Colonic mucosa (tissue), 4 donors: ENCODE results near the gene HOXA4. TPM values are rescaled to one million over a fixed set of nuclear protein-coding genes. Genes with fewer than 3 reads are reported as not detected.
A peak's percentile ranks its signal among the peaks of the same experiment; 100 is the strongest.

Source experiments
- DNase-seq: peaks from one replicate; pipeline ENCODE4 v3.0.0-alpha.2; 2020
- H3K27ac ChIP-seq: fragments of 200-600 bp; one replicate; pipeline ENCODE4 v1.8.0; 2021
- H3K27me3 ChIP-seq: fragments of 200-600 bp; one replicate; pipeline ENCODE4 v1.8.0; 2021
- H3K36me3 ChIP-seq: fragments of 200-600 bp; one replicate; pipeline ENCODE4 v1.8.0; 2021
- H3K4me1 ChIP-seq: fragments of 200-600 bp; one replicate; pipeline ENCODE4 v1.8.0; 2021; ENCODE audit warnings: mild to moderate bottlenecking
- H3K4me3 ChIP-seq: fragments of 200-600 bp; one replicate; pipeline ENCODE4 v1.8.0; 2021
- H3K9ac ChIP-seq, 2 donors: one replicate each; pipeline ENCODE4 v1.7.0; 2013; ENCODE audit warnings: control low read depth in 2 of 2, low read depth in 2 of 2, low read length in 2 of 2
- H3K9me3 ChIP-seq: fragments of 200-600 bp; one replicate; pipeline ENCODE4 v1.8.0; 2021
- intact Hi-C: fragments of 100-400 bp; cut with DNase I; formaldehyde crosslinking; loops from one replicate; pipeline ENCODE4 v1.14.1; 2022
- total RNA-seq, 2 donors: library from RNA; stranded (reverse); fragmentation: NEBNext Ultra II Directional in 1 of 2; extraction: Animal tissue kit (Norgen Biotek cat#: 25700) in 1 of 2; gene quantifications; one replicate each; pipeline ENCODE4 v1.2.1, GENCODE V29; 2021
- TF ChIP-seq, protein P1 (sequence below): fragments of 200-600 bp; IDR thresholded peaks from one replicate; pipeline ENCODE4 v1.8.0; 2022; ENCODE audit warnings: antibody characterized with exemption, mild to moderate bottlenecking
- donor health status: healthy.
- donor health status: DM: no; HTN: no; CAD: no.
- donor health status: DM: no; HTN: no; CAD: no.

Gene HOXA4
- total RNA-seq, 2 donors from 2014 or later, result 3.3 to 4.5 TPM

DNA sequence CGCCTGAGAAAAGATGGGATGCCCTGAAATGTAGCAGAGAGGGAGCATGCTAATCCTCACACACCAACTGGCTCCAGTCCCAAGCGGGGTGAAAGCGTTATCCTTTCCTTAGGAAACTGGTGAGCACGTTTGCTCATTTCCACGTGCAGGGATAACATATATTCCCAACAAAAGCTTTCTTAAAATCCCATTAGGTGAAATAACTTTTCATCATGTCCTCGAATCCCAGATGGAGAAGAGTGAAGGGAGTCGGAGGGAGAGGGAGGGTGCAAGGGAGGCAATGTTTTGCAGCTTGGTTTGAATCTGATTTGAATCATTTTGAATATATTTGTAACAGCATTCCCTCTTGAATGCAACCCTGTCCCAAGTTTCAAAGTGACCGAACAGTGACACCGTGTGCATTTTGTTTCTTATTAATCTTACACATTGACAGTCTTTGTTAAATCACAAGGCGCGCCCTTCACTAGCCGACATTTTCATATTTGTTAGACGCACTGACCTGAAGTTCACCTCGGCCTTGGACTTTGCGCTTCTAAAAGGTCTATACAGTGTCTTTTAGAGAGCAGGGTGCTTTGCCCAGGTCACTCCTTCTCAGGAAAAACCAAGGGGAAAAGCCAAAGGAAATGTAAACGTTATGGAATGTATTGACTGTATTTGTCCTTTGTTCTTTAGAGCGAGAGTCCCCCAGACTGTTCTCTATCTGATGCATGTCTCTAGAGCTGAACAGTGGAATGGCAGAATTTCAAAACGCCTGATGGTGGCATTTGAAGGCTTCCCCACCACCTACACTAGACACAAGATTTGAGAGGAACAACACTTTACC, 3.1 kb upstream of the HOXA4 start:
- H3K4me1 ChIP-seq, result peaks cover 9% of the 10 kb centered on the region
- TF ChIP-seq, protein P1, sequence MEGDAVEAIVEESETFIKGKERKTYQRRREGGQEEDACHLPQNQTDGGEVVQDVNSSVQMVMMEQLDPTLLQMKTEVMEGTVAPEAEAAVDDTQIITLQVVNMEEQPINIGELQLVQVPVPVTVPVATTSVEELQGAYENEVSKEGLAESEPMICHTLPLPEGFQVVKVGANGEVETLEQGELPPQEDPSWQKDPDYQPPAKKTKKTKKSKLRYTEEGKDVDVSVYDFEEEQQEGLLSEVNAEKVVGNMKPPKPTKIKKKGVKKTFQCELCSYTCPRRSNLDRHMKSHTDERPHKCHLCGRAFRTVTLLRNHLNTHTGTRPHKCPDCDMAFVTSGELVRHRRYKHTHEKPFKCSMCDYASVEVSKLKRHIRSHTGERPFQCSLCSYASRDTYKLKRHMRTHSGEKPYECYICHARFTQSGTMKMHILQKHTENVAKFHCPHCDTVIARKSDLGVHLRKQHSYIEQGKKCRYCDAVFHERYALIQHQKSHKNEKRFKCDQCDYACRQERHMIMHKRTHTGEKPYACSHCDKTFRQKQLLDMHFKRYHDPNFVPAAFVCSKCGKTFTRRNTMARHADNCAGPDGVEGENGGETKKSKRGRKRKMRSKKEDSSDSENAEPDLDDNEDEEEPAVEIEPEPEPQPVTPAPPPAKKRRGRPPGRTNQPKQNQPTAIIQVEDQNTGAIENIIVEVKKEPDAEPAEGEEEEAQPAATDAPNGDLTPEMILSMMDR, result no peak
- H3K36me3 ChIP-seq, result no peaks in the 10 kb centered on the region
- intact Hi-C loops, result no loop called here
- peak overlapping the region; percentile 19 for H3K27ac ChIP-seq
- peak overlapping the region in 1 of 2 donors; percentile 64 for H3K9ac ChIP-seq
- H3K27me3 ChIP-seq, result no peaks in the 10 kb centered on the region
- H3K4me3 ChIP-seq, result no peak overlapping the region
- DNase-seq, result peak; percentile 69
- no peaks in the 10 kb centered on the region for H3K9me3 ChIP-seq

DNA sequence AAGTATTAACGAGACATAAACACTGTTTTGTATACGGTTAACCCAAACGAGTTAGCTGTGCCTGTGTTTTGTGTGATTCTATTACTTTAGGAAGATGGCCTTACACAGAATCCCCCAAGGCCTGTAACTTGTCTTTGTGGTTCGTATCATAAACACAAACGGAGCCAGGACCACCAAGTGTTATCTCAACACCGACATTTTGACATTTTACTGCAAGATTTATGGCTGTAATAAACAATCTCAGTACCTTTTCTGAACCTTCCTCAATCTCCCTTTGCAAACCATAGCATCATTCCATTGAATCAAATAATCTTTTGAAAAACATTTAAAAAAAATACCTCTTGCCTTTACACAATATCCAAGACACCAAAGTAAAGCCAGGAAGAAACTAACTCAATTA, 2.4 kb upstream of the HOXA4 start:
- no peaks in the 10 kb centered on the region for H3K27me3 ChIP-seq
- H3K4me1 ChIP-seq, result peaks cover 9% of the 10 kb centered on the region
- intact Hi-C loops, result no loop called here
- H3K36me3 ChIP-seq, result no peaks in the 10 kb centered on the region
- DNase-seq, result peak; percentile 14
- TF ChIP-seq, protein P1, result no peak
- H3K9ac ChIP-seq, result peak overlapping the region in 1 of 2 donors; percentile 64
- H3K27ac ChIP-seq, result no peak overlapping the region
- H3K9me3 ChIP-seq, result no peaks in the 10 kb centered on the region
- no peak overlapping the region for H3K4me3 ChIP-seq

DNA sequence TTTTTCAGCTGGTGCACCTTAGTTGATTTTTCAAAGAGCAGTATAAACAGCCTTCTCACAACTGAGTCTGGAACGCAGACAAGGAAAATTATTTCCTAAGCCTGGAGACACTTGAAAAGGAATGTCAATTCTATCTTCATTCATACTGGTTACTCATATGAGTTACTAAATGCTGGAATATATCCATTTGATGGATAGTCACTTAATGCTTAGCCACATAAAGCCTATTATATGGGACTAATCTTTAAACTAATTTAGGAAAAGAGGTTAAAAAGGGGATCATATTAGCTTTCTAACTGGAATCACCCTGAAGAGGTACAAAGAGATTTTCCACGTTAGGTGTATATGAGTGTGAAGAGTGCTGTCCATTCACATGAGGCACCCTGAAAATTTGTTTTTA, 1.7 kb upstream of the HOXA4 start:
- Histone ChIP-seq H3K9me3 (no peaks in the 10 kb centered on the region), H3K4me3 (no peak overlapping the region), H3K9ac (peak overlapping the region in 1 of 2 donors; percentile 3), H3K36me3 (no peaks in the 10 kb centered on the region), H3K27ac (no peak overlapping the region), H3K27me3 (no peaks in the 10 kb centered on the region), H3K4me1 (peaks cover 9% of the 10 kb centered on the region)
- intact Hi-C loops, result no loop called here
- no peak for DNase-seq
- TF ChIP-seq, protein P1, result no peak

DNA sequence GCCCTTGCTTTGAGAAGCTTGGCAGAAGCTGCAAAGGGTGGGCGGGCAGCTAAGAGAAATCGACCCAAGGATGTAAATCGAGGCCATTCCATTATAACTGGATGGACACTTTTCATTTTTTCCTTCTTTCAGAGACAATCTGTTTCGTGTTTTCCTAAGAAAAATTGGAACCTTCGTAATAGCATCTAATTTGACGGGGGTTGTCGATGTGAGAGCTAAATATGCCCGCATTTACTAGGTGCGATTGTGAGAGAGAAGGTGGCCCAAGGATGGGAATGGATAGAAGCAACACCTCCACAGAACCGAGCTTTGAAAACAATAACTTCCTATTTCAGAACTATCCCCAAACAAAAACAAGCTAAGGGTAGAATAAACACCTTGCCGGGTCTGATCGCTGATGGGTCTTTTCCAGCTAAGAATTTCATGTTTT, 848 bp upstream of the HOXA4 start:
- Histone ChIP-seq H3K27ac (peak overlapping the region; percentile 81), H3K4me1 (peaks cover 5% of the 10 kb centered on the region), H3K27me3 (no peaks in the 10 kb centered on the region), H3K9me3 (no peaks in the 10 kb centered on the region), H3K36me3 (no peaks in the 10 kb centered on the region), H3K4me3 (peak overlapping the region; percentile 60), H3K9ac (peak overlapping the region; percentile 84 to 93)
- TF ChIP-seq, protein P1, result no peak
- intact Hi-C loops, result no loop called here
- no peak for DNase-seq

DNA sequence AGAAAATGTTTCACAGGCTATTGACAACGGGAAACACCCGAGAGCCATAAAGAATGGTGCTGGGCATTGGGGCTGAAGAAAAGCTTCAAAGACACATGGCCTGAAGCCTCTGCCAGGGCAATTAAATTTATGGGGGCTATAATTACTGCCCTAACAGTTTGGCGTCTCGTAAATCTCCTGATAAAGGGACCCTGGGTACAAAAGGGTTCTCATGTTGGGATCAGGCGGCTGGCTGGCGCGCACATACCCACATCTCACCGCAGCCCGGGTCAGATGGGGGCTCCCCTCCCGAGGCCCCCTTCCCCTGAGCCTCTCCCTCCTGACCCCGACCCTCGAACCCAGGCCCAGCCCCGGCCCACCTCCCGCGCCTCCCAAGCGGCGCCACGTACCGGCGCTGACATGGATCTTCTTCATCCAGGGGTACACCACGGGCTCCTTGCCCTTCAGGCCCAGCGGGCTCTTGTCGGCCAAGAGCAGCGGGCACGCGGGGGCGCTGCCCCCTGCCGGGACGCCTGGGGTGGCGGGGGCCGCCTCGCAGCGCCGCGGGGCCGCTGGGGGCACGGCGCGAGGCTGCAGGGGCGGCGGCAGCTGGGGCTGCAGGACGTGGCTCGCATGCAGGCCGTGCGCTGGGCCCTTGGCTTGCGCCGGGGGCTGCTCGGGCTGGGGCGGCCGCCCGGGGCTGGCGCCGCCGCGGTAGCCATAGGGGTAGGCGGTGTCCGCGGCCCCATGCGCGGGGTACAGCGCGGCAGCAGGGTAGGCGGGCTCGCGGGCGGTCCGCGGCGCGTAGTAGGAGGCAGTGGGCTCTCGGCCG, 623 bp downstream of the HOXA4 start:
- TF ChIP-seq, protein P1, result no peak
- H3K27ac ChIP-seq, result peak overlapping the region; percentile 81
- intact Hi-C loops, result no loop called here
- no peaks in the 10 kb centered on the region for H3K36me3 ChIP-seq
- peak; percentile 75 for DNase-seq
- H3K4me1 ChIP-seq, result peaks cover 4% of the 10 kb centered on the region
- H3K9me3 ChIP-seq, result no peaks in the 10 kb centered on the region
- peak overlapping the region; percentile 76 to 93 for H3K9ac ChIP-seq
- peak overlapping the region; percentile 60 for H3K4me3 ChIP-seq
- no peaks in the 10 kb centered on the region for H3K27me3 ChIP-seq
